Measurements from ENCODE around the gene ERMP1.
"Not testable (repeated sequence)": the region's sequence is repeated elsewhere in the genome, so short reads cannot be mapped to it uniquely, and the experiment has no call there.

ERMP1 gene

GRCh38 chr9:5815461-5815860, 17.5 kb downstream of the ERMP1 start:
- DNase-seq = no peak

GRCh38 chr9:5813824-5814223, 19.1 kb downstream of the ERMP1 start:
- no peak for DNase-seq

- DNase-seq = no peak
Measured at GRCh38 chr9:5811751-5812150, 21.2 kb downstream of the ERMP1 start.

GRCh38 chr9:5805478-5805877, 27.4 kb downstream of the ERMP1 start:
- no peak for DNase-seq

- DNase-seq = no peak
Measured at GRCh38 chr9:5801739-5802113, 31.2 kb downstream of the ERMP1 start.

GRCh38 chr9:5800969-5801738, 31.8 kb downstream of the ERMP1 start:
- DNase-seq = no peak

- DNase-seq = not testable (repeated sequence)
Measured at GRCh38 chr9:5800378-5800777, 32.5 kb downstream of the ERMP1 start.

GRCh38 chr9:5799314-5799713, 33.6 kb downstream of the ERMP1 start:
- DNase-seq = peak; percentile 17

- no peak for DNase-seq
Measured at GRCh38 chr9:5798581-5798980, 34.3 kb downstream of the ERMP1 start.

GRCh38 chr9:5796298-5796697, 36.6 kb downstream of the ERMP1 start:
- no peak for DNase-seq

GRCh38 chr9:5793812-5794211, 39.1 kb downstream of the ERMP1 start:
- peak; percentile 4 for DNase-seq

GRCh38 chr9:5791870-5792269, 41.0 kb downstream of the ERMP1 start:
- DNase-seq = no peak

- no peak for DNase-seq
Measured at GRCh38 chr9:5790923-5791322, 42.0 kb downstream of the ERMP1 start.

GRCh38 chr9:5789489-5789888, 43.4 kb downstream of the ERMP1 start:
- DNase-seq = no peak

- no peak for DNase-seq
Measured at GRCh38 chr9:5787759-5788302, 45.1 kb downstream of the ERMP1 start.

GRCh38 chr9:5787220-5787619, 45.7 kb downstream of the ERMP1 start:
- no peak for DNase-seq

GRCh38 chr9:5786370-5787127, 46.4 kb downstream of the ERMP1 start:
- no peak for DNase-seq

GRCh38 chr9:5784526-5785315, 48.2 kb downstream of the ERMP1 start:
- no peak for DNase-seq

- no peak for DNase-seq
Measured at GRCh38 chr9:5783982-5784381, 48.9 kb downstream of the ERMP1 start.

GRCh38 chr9:5783420-5783819, 49.5 kb downstream of the ERMP1 start:
- not testable (repeated sequence) for DNase-seq

- not testable (repeated sequence) for DNase-seq
Measured at GRCh38 chr9:5779705-5780218, 53.2 kb downstream of the ERMP1 start.

GRCh38 chr9:5778805-5779204, 54.1 kb downstream of the ERMP1 start:
- DNase-seq = no peak

Data from CD4-positive, alpha-beta T cell treated with Interleukin-17A for 1 hour (primary cell).